GM12801 (cell line): Measurements from ENCODE around the gene GNG5.

Source experiments
- TF ChIP-seq, protein P1 (sequence below): IDR thresholded peaks from one replicate; pipeline ENCODE4 v1.5.1; 2011; ENCODE audit warnings: control low read depth; ENCODE audit not compliant: insufficient read length; ENCODE audit errors: extremely low read depth

Gene GNG5

DNA sequence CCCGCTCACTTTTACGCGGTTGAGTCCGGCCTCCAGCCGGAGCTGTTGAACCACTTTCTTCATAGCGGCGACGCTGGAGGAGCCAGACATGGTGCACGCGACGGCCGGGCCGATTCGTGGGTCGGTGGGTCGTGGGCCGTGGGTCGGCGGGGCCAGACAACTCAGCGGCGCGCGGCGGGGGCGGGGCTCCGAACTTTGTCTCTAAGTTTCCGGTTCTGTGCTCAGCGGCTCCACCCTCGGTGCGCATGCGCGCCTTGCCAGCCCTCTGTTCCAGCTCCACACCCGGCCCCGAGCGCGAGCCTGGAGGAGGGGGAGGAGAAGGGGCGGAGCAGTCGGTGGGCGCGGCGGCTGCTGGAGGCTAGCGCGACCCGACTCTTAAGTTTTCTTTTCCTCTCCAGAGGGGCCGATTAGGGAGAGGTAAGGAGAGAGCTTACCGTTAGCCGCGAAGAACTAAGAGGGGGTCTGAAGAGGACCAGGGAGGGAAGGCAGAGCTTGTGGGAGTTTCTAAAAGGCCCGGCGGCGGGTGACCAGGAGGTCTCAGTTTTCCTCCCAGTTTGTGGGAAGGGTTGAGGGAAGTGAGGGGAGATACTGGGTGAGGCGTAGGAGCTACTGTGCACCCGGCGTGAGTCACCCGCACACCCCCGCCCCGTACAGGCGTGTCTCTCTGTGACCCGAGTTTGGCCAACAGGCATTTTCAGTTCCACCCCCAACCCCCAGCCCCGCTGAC lies at the start of gene GNG5, which contains the start of gene SPATA1:
GNG5 (minus strand) TSS at position 580 of the 727 bp plus-strand sequence; CDS start at position 90, 490 bp downstream.
SPATA1 (plus strand) TSS at position 385 of the 727 bp plus-strand sequence. CDS start 9,974 bp downstream, outside the sequence.
- TF ChIP-seq, protein P1, sequence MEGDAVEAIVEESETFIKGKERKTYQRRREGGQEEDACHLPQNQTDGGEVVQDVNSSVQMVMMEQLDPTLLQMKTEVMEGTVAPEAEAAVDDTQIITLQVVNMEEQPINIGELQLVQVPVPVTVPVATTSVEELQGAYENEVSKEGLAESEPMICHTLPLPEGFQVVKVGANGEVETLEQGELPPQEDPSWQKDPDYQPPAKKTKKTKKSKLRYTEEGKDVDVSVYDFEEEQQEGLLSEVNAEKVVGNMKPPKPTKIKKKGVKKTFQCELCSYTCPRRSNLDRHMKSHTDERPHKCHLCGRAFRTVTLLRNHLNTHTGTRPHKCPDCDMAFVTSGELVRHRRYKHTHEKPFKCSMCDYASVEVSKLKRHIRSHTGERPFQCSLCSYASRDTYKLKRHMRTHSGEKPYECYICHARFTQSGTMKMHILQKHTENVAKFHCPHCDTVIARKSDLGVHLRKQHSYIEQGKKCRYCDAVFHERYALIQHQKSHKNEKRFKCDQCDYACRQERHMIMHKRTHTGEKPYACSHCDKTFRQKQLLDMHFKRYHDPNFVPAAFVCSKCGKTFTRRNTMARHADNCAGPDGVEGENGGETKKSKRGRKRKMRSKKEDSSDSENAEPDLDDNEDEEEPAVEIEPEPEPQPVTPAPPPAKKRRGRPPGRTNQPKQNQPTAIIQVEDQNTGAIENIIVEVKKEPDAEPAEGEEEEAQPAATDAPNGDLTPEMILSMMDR: no peak

DNA sequence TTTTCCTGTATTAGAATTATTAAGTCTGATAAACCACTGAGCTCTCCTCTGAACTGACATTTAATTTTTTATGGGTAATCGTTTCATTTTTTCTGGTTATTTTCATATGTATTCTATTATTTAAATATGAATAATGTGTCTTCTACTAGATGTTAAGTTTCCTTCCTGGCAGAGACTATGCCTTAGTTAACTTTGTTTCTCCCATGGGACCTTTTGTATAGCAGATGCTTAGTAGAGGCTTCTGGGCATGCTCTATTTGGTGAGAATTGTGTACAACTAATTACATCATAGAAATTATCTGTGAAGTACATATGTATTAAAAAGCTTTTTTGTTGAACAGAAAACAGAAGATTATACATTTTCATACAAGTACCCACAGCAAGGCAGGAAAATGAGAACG lies 44.4 kb upstream of the GNG5 start:
- TF ChIP-seq, protein P1: no peak

DNA sequence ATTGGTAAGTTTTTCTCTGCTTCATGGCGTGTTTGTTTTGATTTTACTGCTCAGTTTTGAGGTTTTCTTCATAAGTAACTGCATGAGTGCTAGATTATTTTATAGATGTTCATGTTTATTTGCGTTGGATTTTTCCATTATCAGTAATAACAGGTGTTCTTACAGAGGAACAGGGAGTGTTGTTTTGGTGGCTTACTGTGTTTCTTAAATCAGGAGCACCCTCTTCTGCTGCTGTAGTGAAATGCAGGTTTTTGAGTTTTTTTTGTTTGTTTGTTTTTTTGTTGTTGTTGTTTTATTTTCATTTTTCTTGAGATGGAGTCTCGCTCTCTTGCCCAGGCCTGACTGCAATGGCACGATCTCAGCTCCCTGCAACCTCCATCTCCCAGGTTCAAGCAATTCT lies 35.3 kb upstream of the GNG5 start:
- TF ChIP-seq, protein P1: no peak

DNA sequence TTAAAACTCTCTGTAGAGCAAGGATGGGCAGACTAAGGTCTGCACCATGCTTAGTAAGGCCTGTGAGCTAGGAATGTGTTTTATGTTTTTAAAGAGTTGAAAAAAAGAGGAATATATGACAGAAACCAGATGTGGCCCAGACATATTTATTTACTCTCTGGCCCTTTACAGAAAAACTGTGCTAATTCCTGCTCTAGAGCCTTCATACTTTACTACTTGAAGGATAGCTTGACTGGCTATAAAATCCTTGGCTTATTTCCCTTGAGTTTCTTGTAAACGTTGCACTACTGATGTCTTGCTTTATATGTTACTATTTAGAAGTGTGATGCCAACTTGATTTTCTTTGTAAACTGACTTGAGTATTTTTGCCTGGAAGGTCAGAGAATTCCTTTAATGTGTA lies 34.4 kb upstream of the GNG5 start:
- TF ChIP-seq, protein P1: no peak

DNA sequence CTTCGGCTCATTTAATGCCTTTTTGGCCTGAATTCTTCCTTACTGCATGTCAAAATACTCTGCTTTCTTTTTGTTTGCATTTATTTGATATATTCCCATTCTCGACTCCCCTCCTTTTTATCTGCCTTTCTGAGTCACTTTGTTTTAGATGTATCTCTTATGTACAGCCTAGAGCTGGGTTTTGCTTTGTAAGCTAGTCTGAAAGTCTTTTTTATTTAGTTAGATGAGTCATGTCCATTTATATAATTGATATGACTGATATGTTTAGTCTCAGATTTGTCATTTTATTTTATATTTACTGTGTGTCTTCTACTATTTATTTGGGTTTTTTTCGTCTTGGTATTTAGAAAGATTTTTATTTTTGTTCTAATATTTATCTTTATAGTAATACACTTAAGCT lies 33.6 kb upstream of the GNG5 start:
- TF ChIP-seq, protein P1: no peak

DNA sequence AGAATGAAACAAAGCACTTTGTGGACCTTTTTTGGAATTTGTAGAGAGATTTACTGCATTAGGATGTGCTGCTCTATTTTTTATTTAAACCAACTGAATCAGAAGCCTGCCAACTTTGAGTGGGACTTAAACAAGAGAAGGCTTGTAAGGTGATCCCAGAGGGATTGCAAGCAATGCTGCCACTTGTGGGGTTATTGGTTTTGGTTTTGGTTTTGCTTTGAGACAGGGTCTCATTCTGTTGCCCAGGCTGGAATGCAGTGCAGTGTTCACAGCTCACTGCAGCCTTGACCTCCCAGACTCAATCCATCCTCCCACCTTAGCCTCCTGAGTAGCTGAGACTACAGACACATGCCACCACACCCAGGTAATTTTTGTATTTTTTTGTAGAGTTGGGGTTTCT lies 32.2 kb upstream of the GNG5 start:
- TF ChIP-seq, protein P1: no peak

DNA sequence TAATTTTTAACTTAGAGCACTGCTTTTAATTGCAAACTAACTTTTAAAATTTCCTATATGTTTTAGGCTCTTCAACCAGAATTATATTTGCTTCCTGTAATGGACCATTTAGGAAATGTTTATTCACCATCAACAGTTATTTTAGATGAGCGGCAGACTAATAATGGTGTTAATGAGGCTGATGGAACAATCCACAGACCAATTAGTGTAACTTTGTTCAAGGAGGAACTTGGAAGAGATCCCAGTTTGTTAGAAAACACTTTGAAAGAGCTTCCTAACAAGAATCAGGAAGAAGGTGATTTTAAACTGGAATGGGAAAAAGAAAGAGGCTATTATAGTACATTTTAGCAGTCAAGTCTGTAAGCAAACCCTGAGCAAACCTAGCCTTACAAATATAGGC lies 19.4 kb upstream of the GNG5 start:
- TF ChIP-seq, protein P1: no peak
